Activated naive CD4-positive, alpha-beta T cell treated with anti-CD3 and anti-CD28 coated beads for 36 hours (primary cell): Measurements from ENCODE around the gene CYBA. TPM values are rescaled to one million over a fixed set of nuclear protein-coding genes. Genes with fewer than 3 reads are reported as not detected.

Experiments
- CTCF ChIA-PET: fragments of 350-600 bp; sonication (Branson Sonifier 250); formaldehyde crosslinking; loops from one replicate; lab custom pipeline; 2021; ENCODE audit warnings: antibody characterized with exemption; lab: Charles Lee
- DNase-seq: peaks from one replicate; pipeline ENCODE4 v3.0.0-alpha.2; 2020
- H3K27ac Mint-ChIP-seq: one replicate; pipeline ENCODE4 v1.8.0; 2021; ENCODE audit warnings: mild to moderate bottlenecking, mixed read lengths
- H3K27me3 Mint-ChIP-seq: one replicate; pipeline ENCODE4 v1.8.0; 2021; ENCODE audit warnings: low read depth, mixed read lengths
- H3K36me3 Mint-ChIP-seq: one replicate; pipeline ENCODE4 v1.8.0; 2021; ENCODE audit warnings: low read depth, mixed read lengths
- H3K4me1 Mint-ChIP-seq: one replicate; pipeline ENCODE4 v1.8.0; 2021; ENCODE audit warnings: low read depth, mixed read lengths
- H3K4me3 Mint-ChIP-seq: one replicate; pipeline ENCODE4 v1.8.0; 2021; ENCODE audit warnings: mild to moderate bottlenecking, moderate library complexity, mixed read lengths
- H3K9me3 Mint-ChIP-seq: one replicate; pipeline ENCODE4 v1.8.0; 2021; ENCODE audit warnings: mixed read lengths
- intact Hi-C: fragments of 100-400 bp; cut with micrococcal nuclease; formaldehyde crosslinking; loops from one replicate; pipeline ENCODE4 v1.15.1; 2023
- total RNA-seq, 2 experiments: library from RNA; stranded (reverse); gene quantifications; one replicate each; pipeline ENCODE4 v1.2.3, GENCODE V29; 2021

The CYBA gene
- total RNA-seq, 2 experiments from 2014 or later, result 167 to 180 TPM

DNA sequence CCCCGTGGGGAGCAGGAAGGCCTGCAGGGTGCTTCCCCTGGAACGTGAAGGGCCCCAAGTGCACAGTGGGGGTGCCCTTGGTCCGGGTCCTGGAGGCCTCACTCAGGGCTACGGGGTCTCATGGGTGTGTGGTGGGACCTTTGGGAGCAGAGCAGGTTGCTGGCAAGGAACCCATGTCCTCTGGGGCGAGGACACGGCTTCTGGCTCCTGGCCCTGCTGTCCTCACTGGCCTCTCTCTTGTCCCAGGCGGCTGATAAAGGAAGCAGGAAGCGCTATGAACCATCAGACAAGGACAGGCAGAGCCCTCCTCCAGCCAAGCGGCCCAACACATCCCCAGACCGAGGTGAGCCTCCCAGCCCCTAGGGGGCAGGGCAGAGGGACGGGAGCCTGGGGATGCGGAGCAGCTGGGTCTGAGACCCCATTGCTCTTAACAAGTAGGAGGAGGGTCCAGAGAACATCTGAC lies 22.3 kb downstream of the CYBA start:
- no peaks in the 10 kb centered on the region for H3K27me3 Mint-ChIP-seq
- intact Hi-C loops, result no loop called here
- DNase-seq, result no peak
- peaks cover 5% of the 10 kb centered on the region for H3K4me1 Mint-ChIP-seq
- no peak overlapping the region for H3K27ac Mint-ChIP-seq
- CTCF ChIA-PET, result no interaction called here
- H3K36me3 Mint-ChIP-seq, result peaks cover 17% of the 10 kb centered on the region
- H3K9me3 Mint-ChIP-seq, result no peaks in the 10 kb centered on the region
- H3K4me3 Mint-ChIP-seq, result no peak overlapping the region

DNA sequence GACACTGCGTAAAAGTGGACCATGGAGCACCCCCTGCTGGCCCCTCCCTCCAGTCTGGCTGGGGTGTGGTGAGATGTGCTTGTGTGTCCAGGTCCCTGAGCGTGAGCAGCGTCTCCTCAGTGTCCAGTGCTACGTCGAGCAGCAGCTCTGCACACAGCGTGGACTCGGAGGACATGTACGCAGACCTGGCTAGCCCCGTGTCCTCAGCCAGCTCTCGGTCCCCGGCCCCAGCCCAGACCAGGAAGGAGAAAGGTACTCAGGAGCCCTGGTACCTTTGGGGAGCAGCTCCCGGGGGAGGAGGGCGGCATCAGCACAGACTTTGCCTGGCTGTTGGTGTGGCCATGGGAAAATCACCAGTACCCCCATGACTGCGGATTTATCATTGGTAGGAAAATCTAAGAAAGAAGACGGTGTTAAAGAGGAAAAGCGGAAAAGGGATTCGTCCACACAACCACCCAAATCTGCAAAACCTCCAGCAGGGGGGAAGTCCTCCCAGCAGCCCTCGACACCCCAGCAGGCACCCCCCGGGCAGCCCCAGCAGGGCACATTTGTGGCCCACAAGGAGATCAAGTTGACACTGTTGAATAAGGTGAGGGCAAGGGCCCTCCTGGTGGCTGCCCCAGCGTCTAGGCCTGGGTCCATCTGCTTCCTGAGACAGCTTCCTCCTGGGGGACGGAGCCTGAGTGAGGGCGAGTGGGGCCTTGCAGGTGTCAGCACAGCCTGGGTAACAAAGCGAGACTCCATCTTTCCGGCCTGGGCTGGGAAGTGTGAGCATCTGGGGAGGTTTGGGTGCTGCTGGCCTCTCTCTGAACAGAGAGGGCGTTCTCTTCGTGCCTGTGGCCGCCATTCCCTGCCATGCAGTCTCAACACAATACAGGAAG lies 23.1 kb downstream of the CYBA start:
- intact Hi-C loops, result no loop called here
- no peaks in the 10 kb centered on the region for H3K4me1 Mint-ChIP-seq
- H3K36me3 Mint-ChIP-seq, result peaks cover 23% of the 10 kb centered on the region
- DNase-seq, result no peak
- CTCF ChIA-PET, result no interaction called here
- no peaks in the 10 kb centered on the region for H3K9me3 Mint-ChIP-seq
- H3K4me3 Mint-ChIP-seq, result no peak overlapping the region
- H3K27me3 Mint-ChIP-seq, result no peaks in the 10 kb centered on the region
- no peak overlapping the region for H3K27ac Mint-ChIP-seq

DNA sequence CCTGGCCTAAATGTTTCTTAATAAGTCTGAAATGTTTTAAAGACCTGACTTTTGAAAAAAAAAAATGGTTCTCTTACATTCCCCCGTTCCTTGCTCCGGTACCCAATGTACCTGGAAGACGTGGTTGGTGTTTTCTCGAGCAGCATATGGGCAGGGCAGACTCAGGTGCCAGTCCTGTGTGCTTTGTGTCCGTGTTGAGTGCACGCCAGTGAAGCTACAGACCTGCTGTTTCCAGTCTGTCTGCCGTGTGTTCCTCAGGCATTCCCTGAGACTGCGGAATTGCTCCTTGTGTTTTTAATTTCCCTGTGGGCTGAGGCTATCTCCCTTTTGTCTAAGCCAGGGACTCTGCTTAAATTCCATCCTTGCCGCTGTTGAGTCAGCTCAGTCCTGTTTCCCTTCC lies 24.2 kb downstream of the CYBA start:
- Mint-ChIP-seq H3K4me3 (no peak overlapping the region), H3K9me3 (no peaks in the 10 kb centered on the region), H3K27me3 (no peaks in the 10 kb centered on the region), H3K4me1 (no peaks in the 10 kb centered on the region), H3K27ac (no peak overlapping the region), H3K36me3 (peaks cover 24% of the 10 kb centered on the region)
- CTCF ChIA-PET, result interaction anchor here (0.6 kb wide), 1 partner anchor 1313 kb away, joined by 5 read pairs; no protein-coding TSS in a partner anchor
- no peak for DNase-seq
- intact Hi-C loops, result no loop called here

DNA sequence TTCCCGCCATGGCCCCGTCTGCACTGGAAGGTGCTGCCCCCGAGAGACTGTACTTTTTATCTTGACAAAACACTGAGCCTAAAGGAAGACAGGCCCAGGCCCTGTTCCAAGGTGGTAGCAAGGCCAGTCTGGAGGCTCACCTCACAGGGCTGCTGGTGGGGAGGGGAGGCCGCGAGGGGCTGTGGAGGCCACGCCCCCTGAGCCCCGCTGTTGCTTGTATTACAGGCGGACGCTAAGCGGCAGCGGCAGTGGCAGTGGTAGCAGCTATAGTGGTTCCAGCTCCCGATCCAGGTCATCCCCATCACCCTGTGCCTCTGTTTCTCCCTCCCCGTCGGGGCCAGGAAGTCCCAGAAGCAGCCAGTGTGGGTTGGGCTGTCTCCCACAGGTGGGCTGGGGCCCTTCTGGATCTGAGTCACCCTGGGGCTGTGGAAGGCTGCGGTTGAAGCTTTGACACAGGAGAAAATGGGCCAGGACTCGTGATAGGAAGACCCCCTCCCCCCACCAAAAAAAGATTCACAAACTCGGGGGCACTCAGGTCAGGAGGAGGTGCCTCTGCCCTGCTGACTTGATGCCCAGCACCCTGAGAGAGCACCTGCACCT lies 25.8 kb downstream of the CYBA start:
- H3K4me1 Mint-ChIP-seq, result no peaks in the 10 kb centered on the region
- peaks cover 20% of the 10 kb centered on the region for H3K36me3 Mint-ChIP-seq
- H3K27me3 Mint-ChIP-seq, result no peaks in the 10 kb centered on the region
- H3K4me3 Mint-ChIP-seq, result no peak overlapping the region
- no peak for DNase-seq
- CTCF ChIA-PET, result no interaction called here
- no peak overlapping the region for H3K27ac Mint-ChIP-seq
- H3K9me3 Mint-ChIP-seq, result no peaks in the 10 kb centered on the region
- intact Hi-C loops, result no loop called here

DNA sequence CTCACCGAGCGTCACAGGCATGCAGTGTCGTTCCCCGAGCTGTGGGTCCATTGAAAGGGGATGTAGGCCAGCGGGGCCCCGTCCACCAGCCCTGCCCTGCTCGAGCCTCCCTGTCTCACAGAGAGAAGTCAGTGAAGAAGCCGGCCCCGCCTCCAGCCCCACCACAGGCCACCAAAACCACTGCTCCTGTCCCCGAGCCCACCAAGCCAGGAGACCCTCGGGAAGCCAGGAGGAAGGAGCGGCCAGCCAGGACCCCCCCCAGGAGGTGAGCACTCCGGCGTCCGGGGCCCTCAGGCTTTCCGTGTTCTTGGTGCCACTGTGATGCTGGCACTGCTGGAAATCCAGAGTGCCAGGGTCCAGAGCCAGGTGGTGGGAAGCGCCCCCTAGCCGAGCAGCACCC lies 26.4 kb downstream of the CYBA start:
- Mint-ChIP-seq H3K4me1 (peaks cover 5% of the 10 kb centered on the region), H3K4me3 (no peak overlapping the region), H3K9me3 (no peaks in the 10 kb centered on the region), H3K27ac (no peak overlapping the region), H3K27me3 (no peaks in the 10 kb centered on the region), H3K36me3 (peaks cover 20% of the 10 kb centered on the region)
- no peak for DNase-seq
- CTCF ChIA-PET, result no interaction called here
- intact Hi-C loops, result no loop called here

DNA sequence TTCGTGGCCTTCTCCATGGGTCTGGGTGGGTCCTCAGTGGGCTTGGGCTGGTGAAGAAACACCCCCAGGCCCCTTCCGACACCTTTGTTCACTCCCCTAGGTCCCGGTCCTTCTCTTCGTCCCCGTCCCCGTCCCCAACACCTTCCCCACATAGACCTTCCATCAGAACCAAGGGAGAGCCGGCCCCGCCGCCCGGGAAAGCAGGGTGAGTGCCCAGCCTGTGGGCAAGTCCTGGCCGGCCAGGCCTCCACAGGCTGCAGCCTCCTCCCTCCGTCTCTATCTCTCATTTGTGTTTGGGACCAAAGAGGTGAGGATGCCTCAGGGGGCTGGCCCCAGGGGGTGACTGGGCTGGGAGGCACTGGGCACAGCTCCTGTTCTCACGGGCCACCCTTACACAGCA lies 27.0 kb downstream of the CYBA start:
- H3K9me3 Mint-ChIP-seq, result no peaks in the 10 kb centered on the region
- no peak for DNase-seq
- no peak overlapping the region for H3K27ac Mint-ChIP-seq
- CTCF ChIA-PET, result no interaction called here
- H3K36me3 Mint-ChIP-seq, result peaks cover 20% of the 10 kb centered on the region
- peaks cover 10% of the 10 kb centered on the region for H3K4me1 Mint-ChIP-seq
- H3K4me3 Mint-ChIP-seq, result no peak overlapping the region
- no peaks in the 10 kb centered on the region for H3K27me3 Mint-ChIP-seq
- intact Hi-C loops, result no loop called here

DNA sequence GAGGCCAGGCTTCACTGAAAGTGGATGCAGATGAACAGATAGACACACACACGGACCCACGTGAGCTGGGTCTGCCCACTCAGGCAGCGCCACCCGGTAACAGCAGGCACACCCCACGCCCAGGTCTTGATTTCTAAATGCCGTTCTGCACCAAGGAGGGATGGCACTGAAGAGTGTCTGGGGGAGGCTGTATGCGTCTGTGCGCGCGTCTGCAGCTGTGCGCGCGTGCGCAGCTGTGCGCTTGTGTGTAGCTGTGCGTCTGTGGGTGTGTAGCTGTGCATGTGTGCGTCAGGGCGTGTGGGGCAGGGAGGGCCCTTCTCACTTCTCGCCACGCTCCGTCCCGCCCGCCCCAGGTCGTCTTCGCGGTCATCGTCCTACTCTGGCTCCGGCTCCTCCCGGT lies 28.0 kb downstream of the CYBA start:
- peaks cover 10% of the 10 kb centered on the region for H3K4me1 Mint-ChIP-seq
- no peak overlapping the region for H3K27ac Mint-ChIP-seq
- CTCF ChIA-PET, result no interaction called here
- peaks cover 20% of the 10 kb centered on the region for H3K36me3 Mint-ChIP-seq
- intact Hi-C loops, result no loop called here
- no peak overlapping the region for H3K4me3 Mint-ChIP-seq
- DNase-seq, result no peak
- no peaks in the 10 kb centered on the region for H3K9me3 Mint-ChIP-seq
- H3K27me3 Mint-ChIP-seq, result no peaks in the 10 kb centered on the region

DNA sequence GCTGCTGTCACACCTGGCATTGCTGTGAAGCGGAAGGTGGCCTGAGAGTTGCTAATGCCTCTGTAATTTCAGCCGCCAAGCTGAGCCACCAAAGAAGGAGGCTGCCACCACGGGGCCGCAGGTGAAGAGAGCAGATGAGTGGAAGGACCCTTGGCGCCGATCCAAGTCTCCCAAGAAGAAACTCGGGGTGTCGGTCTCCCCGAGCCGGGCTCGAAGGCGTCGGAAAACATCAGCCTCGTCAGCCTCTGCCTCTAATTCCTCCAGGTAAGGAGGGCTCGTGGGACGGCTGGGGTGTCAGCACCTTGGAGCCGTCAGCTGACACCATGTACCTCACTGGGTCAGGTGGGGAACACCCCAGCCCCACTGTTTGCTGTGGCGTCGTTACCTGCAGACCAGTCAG lies 28.7 kb downstream of the CYBA start:
- CTCF ChIA-PET, result no interaction called here
- DNase-seq, result no peak
- no peaks in the 10 kb centered on the region for H3K27me3 Mint-ChIP-seq
- H3K4me3 Mint-ChIP-seq, result no peak overlapping the region
- H3K4me1 Mint-ChIP-seq, result peaks cover 10% of the 10 kb centered on the region
- no peak overlapping the region for H3K27ac Mint-ChIP-seq
- peaks cover 18% of the 10 kb centered on the region for H3K36me3 Mint-ChIP-seq
- H3K9me3 Mint-ChIP-seq, result no peaks in the 10 kb centered on the region
- intact Hi-C loops, result no loop called here

DNA sequence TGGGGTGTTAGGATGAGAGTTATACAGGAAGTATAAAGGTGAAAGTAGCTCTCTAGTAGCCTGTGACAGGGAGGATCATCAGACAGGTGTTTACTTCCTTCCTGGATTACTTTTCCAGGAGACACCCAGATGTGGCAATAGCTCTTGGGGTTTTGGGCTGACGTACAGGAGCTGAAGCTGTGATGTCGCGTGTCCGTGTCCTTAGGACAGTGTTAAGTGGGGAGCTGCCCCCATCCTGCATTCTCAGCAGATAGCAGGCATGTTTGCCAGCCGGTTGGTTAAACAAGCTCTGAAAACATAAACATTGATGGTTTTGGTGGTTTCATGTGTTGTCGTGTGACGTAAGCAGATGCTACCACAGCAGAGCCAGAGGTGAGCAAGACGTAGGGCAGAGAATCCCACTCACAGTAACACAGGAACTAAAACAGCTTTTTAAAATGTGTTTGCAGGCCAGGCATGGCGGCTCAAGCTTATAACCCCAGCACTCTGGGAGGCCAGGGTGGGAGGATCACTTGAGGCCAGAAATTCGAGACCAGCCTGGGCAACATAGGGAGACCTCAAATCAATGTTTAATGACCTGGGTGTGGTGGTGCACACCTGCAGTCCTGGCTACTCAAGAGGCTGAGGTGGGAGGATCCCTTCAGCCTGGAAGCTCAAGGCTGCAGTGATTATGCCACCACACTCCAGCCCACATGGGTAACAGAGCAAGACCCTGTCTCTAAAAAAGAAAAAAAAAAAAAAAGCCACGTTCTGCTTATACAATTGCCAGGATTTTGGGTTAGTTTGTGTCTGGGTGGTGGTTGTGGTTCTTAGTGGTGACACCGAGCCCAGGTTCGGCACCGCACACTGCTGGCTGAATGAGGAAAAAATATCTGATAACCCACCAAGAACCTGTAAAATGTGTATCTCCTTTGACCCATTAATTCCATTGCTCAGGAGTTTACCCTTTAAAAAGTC lies 30.7 kb downstream of the CYBA start:
- Mint-ChIP-seq H3K4me1 (peaks cover 10% of the 10 kb centered on the region), H3K36me3 (peaks cover 13% of the 10 kb centered on the region), H3K27me3 (no peaks in the 10 kb centered on the region), H3K9me3 (no peaks in the 10 kb centered on the region), H3K27ac (peak overlapping the region; percentile 5), H3K4me3 (no peak overlapping the region)
- CTCF ChIA-PET, result interaction anchor here (0.6 kb wide), 1 partner anchor 237 kb away, joined by 4 read pairs; no protein-coding TSS in a partner anchor
- intact Hi-C loops, result no loop called here
- DNase-seq, result no peak

DNA sequence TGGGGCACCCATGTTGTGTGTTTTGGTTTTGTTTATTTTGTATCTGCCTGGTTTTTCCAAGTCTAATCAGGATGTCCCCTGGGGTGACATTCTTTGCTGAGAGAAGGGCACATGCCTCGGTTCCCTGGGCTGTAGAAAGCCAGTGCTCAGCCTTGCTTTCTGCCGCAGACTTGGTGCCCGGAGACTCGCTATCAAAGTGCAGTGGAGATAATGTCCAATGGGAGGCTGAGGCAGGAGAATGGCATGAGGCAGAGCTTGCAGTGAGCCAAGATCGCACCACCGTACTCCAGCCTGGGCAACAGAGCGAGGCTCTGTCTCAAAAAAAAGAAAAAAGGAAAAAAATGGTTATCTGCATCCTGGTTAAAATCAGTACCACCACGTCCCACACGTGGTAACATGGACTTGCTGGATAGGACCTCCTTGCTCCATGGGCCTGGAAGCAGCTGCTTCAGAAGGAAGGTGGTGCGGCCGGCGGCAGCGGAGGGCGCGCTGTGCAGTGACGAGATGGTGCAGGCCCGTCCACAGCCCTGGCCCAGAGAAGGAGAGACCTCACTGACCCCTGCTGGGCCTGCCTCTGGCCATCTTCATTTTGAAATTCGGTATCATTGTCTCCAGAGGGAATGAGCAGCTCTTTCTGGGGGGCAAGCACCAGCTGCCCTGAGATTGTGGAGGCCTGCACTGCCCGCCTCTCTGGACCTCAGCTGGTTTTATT lies 31.7 kb downstream of the CYBA start:
- Mint-ChIP-seq H3K4me3 (no peak overlapping the region), H3K4me1 (peaks cover 10% of the 10 kb centered on the region), H3K9me3 (no peaks in the 10 kb centered on the region), H3K27me3 (no peaks in the 10 kb centered on the region), H3K27ac (no peak overlapping the region), H3K36me3 (peaks cover 18% of the 10 kb centered on the region)
- no peak for DNase-seq
- intact Hi-C loops, result no loop called here
- CTCF ChIA-PET, result no interaction called here

DNA sequence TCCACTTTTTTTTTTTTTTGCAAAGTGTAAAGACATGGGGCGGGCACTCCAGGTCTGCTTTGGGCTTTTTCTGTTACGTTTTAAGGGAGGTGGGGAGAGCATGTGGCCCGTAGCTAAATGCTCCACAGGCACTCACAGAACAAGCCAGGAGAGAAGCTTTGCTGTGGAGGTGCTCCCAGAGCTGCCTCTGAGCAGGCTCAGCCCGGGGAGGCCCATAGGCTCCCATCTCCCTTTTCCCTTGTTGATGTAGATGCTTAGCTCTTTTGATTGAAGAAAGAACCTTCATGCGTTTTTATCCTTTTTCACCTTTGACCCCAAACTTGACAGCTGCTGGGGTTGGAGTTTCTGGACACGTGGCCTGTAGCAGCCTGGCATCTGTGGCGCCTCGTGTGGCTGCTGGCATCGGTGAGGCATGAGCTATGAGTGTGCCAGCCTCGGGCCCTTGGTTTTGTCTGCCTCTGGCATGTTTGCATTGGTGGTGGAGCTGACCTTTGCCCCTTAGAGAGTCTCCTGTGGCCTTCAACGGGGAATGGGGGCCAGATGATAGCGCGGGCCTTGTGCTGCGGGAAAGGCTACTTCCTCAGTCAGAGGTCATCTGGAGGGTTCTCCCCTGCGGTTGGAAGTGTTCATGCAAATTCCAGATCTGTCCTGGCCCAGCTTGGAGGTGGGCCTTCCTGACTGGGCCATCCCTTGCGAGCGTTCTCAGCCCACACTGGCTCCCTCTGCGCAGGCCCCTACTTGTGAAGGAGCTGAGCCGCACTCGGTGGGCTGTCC lies 32.5 kb downstream of the CYBA start:
- no peak overlapping the region for H3K27ac Mint-ChIP-seq
- no peak overlapping the region for H3K4me3 Mint-ChIP-seq
- intact Hi-C loops, result no loop called here
- H3K4me1 Mint-ChIP-seq, result peaks cover 10% of the 10 kb centered on the region
- DNase-seq, result no peak
- H3K36me3 Mint-ChIP-seq, result peaks cover 18% of the 10 kb centered on the region
- H3K27me3 Mint-ChIP-seq, result no peaks in the 10 kb centered on the region
- H3K9me3 Mint-ChIP-seq, result no peaks in the 10 kb centered on the region
- CTCF ChIA-PET, result no interaction called here
